ENCODE data around the gene RNF123.

- no peak for TF ChIP-seq POLR2A (IDR thresholded peaks at IDR 0.05; ENCODE audit: low read depth, low read length)
- TF ChIP-seq POLR2AphosphoS5 (IDR thresholded peaks at IDR 0.05; ENCODE audit: low read depth, low read length): no peak
- no peak for TF ChIP-seq SPI1 (IDR thresholded peaks at IDR 0.05; ENCODE audit: low read depth, low read length)
Observed at GRCh38 chr3:49648354-49649019, 40.9 kb upstream of the RNF123 start.
